OCI-M1 (cell line): ENCODE results near the gene TMIGD2.
"Not testable (repeated sequence)": the region's sequence is repeated elsewhere in the genome, so short reads cannot be mapped to it uniquely, and the experiment has no call there.

ENCODE experiments used
- DNase-seq: peaks from one replicate; lab custom pipeline; 2025; lab: John Stamatoyannopoulos, UW

Gene TMIGD2

GRCh38 chr19:4297901-4298809 is 4.0 kb downstream of the TMIGD2 start:
- no peak for DNase-seq

GRCh38 chr19:4295972-4296771 is 6.0 kb downstream of the TMIGD2 start:
- DNase-seq, result no peak

GRCh38 chr19:4294389-4294788 is 7.8 kb downstream of the TMIGD2 start:
- no peak for DNase-seq

- no peak for DNase-seq
Measured at GRCh38 chr19:4292515-4292914, 9.7 kb downstream of the TMIGD2 start.

GRCh38 chr19:4291184-4291732 is 10.9 kb downstream of the TMIGD2 start:
- DNase-seq, result no peak

- DNase-seq, result no peak
Measured at GRCh38 chr19:4288091-4288777, 14.0 kb downstream of the TMIGD2 start.

GRCh38 chr19:4286141-4286540 is 16.0 kb downstream of the TMIGD2 start:
- DNase-seq, result not testable (repeated sequence)

- DNase-seq, result no peak
Measured at GRCh38 chr19:4284974-4285373, 17.2 kb downstream of the TMIGD2 start.

- peak; percentile 58 for DNase-seq
Measured at GRCh38 chr19:4284176-4284958, 17.8 kb downstream of the TMIGD2 start.

- DNase-seq, result no peak
Measured at GRCh38 chr19:4279530-4280422, 22.4 kb downstream of the TMIGD2 start.

GRCh38 chr19:4279267-4279529 is 23.0 kb downstream of the TMIGD2 start:
- DNase-seq, result no peak

GRCh38 chr19:4278419-4279266 is 23.5 kb downstream of the TMIGD2 start, which contains the start of gene SHD:
SHD (plus strand) TSS chr19:4279266; CDS start chr19:4280064, 798 bp downstream.
- DNase-seq, result peak; percentile 59

GRCh38 chr19:4278010-4278409 is 24.2 kb downstream of the TMIGD2 start:
- DNase-seq, result peak; percentile 30

GRCh38 chr19:4277191-4277696 is 24.9 kb downstream of the TMIGD2 start:
- DNase-seq, result no peak

GRCh38 chr19:4274321-4274686 is 27.9 kb downstream of the TMIGD2 start:
- not testable (repeated sequence) for DNase-seq

GRCh38 chr19:4272894-4273293 is 29.3 kb downstream of the TMIGD2 start:
- DNase-seq, result no peak

GRCh38 chr19:4268816-4269430 is 33.3 kb downstream of the TMIGD2 start:
- no peak for DNase-seq

- no peak for DNase-seq
Measured at GRCh38 chr19:4267901-4268815, 34.0 kb downstream of the TMIGD2 start.
